Upper lobe of left lung (tissue), 4 donors: ENCODE measurements around the gene CDC73.

Source experiments
- POLR2A ChIP-seq, 4 donors: fragments of 450-650 bp; IDR thresholded peaks; one replicate each; pipeline ENCODE4 v1.5.1; 2016 to 2017; ENCODE audit warnings: antibody characterized with exemption in 4 of 4, mild to moderate bottlenecking in 2 of 4
- POLR2AphosphoS5 ChIP-seq, 2 donors: sonication (generic); formaldehyde crosslinking; IDR thresholded peaks; one replicate each; pipeline ENCODE4 v1.5.1; 2017; ENCODE audit warnings: antibody characterized with exemption in 2 of 2
- TF ChIP-seq, protein P1 (sequence below), 6 experiments: fragments of 450-650 bp in 4 of 6; fragments of 200-600 bp in 2 of 6; sonication (generic) in 2 of 6; IDR thresholded peaks; one replicate each; pipeline ENCODE4 v1.5.1; 2016 to 2019; ENCODE audit warnings: antibody characterized with exemption in 6 of 6

DNA sequence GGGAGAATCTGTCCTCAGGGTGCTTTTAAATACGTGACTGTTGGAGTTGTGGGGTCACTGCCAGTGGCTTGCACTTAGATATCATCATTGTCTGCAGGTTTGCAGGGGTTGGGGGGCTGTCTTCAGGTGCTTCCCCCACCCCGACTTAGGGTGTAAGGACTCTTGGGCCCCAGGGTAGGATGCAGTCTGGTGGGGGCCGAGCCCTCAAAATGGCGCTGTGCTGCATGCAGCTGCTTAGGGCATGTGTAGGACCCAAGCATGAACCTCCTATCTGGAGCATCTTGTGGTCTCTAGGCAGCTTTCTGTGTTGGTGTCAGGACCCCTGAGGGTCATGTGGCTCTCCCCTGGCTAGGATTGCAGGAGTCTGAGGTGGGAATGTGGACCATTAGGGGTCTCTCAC lies 120.2 kb downstream of the CDC73 start:
- TF ChIP-seq, protein P1, sequence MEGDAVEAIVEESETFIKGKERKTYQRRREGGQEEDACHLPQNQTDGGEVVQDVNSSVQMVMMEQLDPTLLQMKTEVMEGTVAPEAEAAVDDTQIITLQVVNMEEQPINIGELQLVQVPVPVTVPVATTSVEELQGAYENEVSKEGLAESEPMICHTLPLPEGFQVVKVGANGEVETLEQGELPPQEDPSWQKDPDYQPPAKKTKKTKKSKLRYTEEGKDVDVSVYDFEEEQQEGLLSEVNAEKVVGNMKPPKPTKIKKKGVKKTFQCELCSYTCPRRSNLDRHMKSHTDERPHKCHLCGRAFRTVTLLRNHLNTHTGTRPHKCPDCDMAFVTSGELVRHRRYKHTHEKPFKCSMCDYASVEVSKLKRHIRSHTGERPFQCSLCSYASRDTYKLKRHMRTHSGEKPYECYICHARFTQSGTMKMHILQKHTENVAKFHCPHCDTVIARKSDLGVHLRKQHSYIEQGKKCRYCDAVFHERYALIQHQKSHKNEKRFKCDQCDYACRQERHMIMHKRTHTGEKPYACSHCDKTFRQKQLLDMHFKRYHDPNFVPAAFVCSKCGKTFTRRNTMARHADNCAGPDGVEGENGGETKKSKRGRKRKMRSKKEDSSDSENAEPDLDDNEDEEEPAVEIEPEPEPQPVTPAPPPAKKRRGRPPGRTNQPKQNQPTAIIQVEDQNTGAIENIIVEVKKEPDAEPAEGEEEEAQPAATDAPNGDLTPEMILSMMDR (IDR thresholded peaks at IDR 0.05): no peak
- TF ChIP-seq POLR2A (IDR thresholded peaks at IDR 0.05) (no peak), POLR2AphosphoS5 (IDR thresholded peaks at IDR 0.05) (no peak)
